Trophoblast cell (in vitro differentiated cells and primary cell): ENCODE data around the gene EPB41L5.

ENCODE experiments used
- DNase-seq, 2 donors: peaks; one replicate each; pipeline ENCODE4 v3.0.0-alpha.2; 2016
- H2AFZ ChIP-seq: 2 replicates; pipeline ENCODE4 v1.6.1; 2013; ENCODE audit warnings: low read length, moderate library complexity, mild to moderate bottlenecking; ENCODE audit not compliant: insufficient read depth, poor library complexity
- H2AK5ac ChIP-seq: 2 replicates; pipeline ENCODE4 v1.6.1; 2013; ENCODE audit warnings: mild to moderate bottlenecking, low read length
- H2BK120ac ChIP-seq: 2 replicates; pipeline ENCODE4 v1.6.1; 2013; ENCODE audit warnings: low read length, mild to moderate bottlenecking, moderate library complexity; ENCODE audit not compliant: insufficient read depth, poor library complexity
- H2BK12ac ChIP-seq: 2 replicates; pipeline ENCODE4 v1.6.1; 2013; ENCODE audit warnings: mild to moderate bottlenecking, low read length, moderate library complexity
- H2BK5ac ChIP-seq: 2 replicates; pipeline ENCODE4 v1.6.1; 2013; ENCODE audit warnings: low read length, low read depth, moderate library complexity, mild to moderate bottlenecking; ENCODE audit not compliant: poor library complexity
- H3K14ac ChIP-seq: 2 replicates; pipeline ENCODE4 v1.6.1; 2013; ENCODE audit warnings: mild to moderate bottlenecking, low read length
- H3K18ac ChIP-seq: 2 replicates; pipeline ENCODE4 v1.6.1; 2013; ENCODE audit warnings: mild to moderate bottlenecking, low read length
- H3K23ac ChIP-seq: 2 replicates; pipeline ENCODE4 v1.6.1; 2013; ENCODE audit warnings: low read length
- H3K27ac ChIP-seq: 2 replicates; pipeline ENCODE4 v1.5.1; 2013; ENCODE audit warnings: low read depth, mild to moderate bottlenecking, inconsistent platforms, low read length, moderate library complexity
- H3K27me3 ChIP-seq: 2 replicates; pipeline ENCODE4 v1.6.1; 2013; ENCODE audit warnings: inconsistent platforms, mild to moderate bottlenecking, low read length, moderate library complexity; ENCODE audit not compliant: insufficient read depth
- H3K36me3 ChIP-seq, 2 experiments: 1 replicate in 1 of 2; 2 replicates in 1 of 2; pipeline ENCODE4 v1.6.1; 2013; ENCODE audit warnings: low read length in 2 of 2, mild to moderate bottlenecking in 2 of 2, moderate library complexity in 1 of 2; ENCODE audit not compliant: insufficient read depth in 2 of 2, control insufficient read depth in 1 of 2
- H3K4ac ChIP-seq: 2 replicates; pipeline ENCODE4 v1.6.1; 2013; ENCODE audit warnings: low read depth, mild to moderate bottlenecking, low read length, moderate library complexity
- H3K4me1 ChIP-seq, 2 experiments: 1 replicate in 1 of 2; 2 replicates in 1 of 2; pipeline ENCODE4 v1.6.1; 2013; ENCODE audit warnings: low read length in 2 of 2, mild to moderate bottlenecking in 2 of 2, moderate library complexity in 1 of 2; ENCODE audit not compliant: insufficient read depth in 2 of 2, control insufficient read depth in 1 of 2
- H3K4me2 ChIP-seq: 2 replicates; pipeline ENCODE4 v1.6.1; 2013; ENCODE audit warnings: inconsistent platforms, mild to moderate bottlenecking, low read length, moderate library complexity
- H3K4me3 ChIP-seq: 2 replicates; pipeline ENCODE4 v1.5.1; 2013; ENCODE audit warnings: mild to moderate bottlenecking, low read depth, low read length, inconsistent platforms
- H3K79me1 ChIP-seq: one replicate; pipeline ENCODE4 v1.6.1; 2013; ENCODE audit warnings: low read length
- H3K79me2 ChIP-seq: 2 replicates; pipeline ENCODE4 v1.6.1; 2013; ENCODE audit warnings: low read length, mild to moderate bottlenecking; ENCODE audit not compliant: control insufficient read depth, insufficient read depth, poor library complexity
- H3K9ac ChIP-seq: 2 replicates; pipeline ENCODE4 v1.6.1; 2013; ENCODE audit warnings: mild to moderate bottlenecking, low read length
- H3K9me3 ChIP-seq: 2 replicates; pipeline ENCODE4 v1.6.1; 2013; ENCODE audit warnings: low read depth, mild to moderate bottlenecking, control low read depth, inconsistent platforms, low read length; ENCODE audit not compliant: insufficient read depth
- H4K12ac ChIP-seq: 2 replicates; pipeline ENCODE4 v1.6.1; 2013; ENCODE audit warnings: low read depth, mild to moderate bottlenecking, low read length, moderate library complexity
- H4K8ac ChIP-seq: 2 replicates; pipeline ENCODE4 v1.6.1; 2013; ENCODE audit warnings: low read depth, mild to moderate bottlenecking, low read length, moderate library complexity
- H4K91ac ChIP-seq: one replicate; pipeline ENCODE4 v1.6.1; 2013; ENCODE audit warnings: low read depth, mild to moderate bottlenecking, low read length, moderate library complexity
- WGBS: extraction: QIAGEN DNeasy Blood & Tissue Kit; methylation state at CpG from one replicate; pipeline ENCODE4 v1.1.7; 2013; ENCODE audit warnings: missing lambda C conversion rate; ENCODE audit not compliant: insufficient read length, insufficient coverage; ENCODE audit errors: extremely low coverage; 5-methylcytosine and 5-hydroxymethylcytosine counted together

The EPB41L5 gene

GRCh38 chr2:120141300-120142069, 128.6 kb downstream of the EPB41L5 start:
- H2AK5ac ChIP-seq, result no peak overlapping the region
- H3K4me2 ChIP-seq, result no peak overlapping the region
- H3K18ac ChIP-seq, result no peak overlapping the region
- no peak overlapping the region for H2BK12ac ChIP-seq
- H3K4me3 ChIP-seq, result no peak overlapping the region
- DNase-seq, result no peak
- no peaks in the 10 kb centered on the region for H3K9me3 ChIP-seq
- no peaks in the 10 kb centered on the region for H3K4me1 ChIP-seq
- no peak overlapping the region for H2BK120ac ChIP-seq
- H2AFZ ChIP-seq, result no peak overlapping the region
- no peak overlapping the region for H3K23ac ChIP-seq
- no peaks in the 10 kb centered on the region for H3K36me3 ChIP-seq
- no peaks in the 10 kb centered on the region for H3K79me2 ChIP-seq
- H3K79me1 ChIP-seq, result no peaks in the 10 kb centered on the region
- no peak overlapping the region for H3K14ac ChIP-seq
- no peak overlapping the region for H3K27ac ChIP-seq
- no peak overlapping the region for H3K4ac ChIP-seq
- WGBS, result no CpG with 5 or more reads among the region's 2 CpGs
- no peak overlapping the region for H4K91ac ChIP-seq
- no peak overlapping the region for H3K9ac ChIP-seq
- no peak overlapping the region for H4K8ac ChIP-seq
- H4K12ac ChIP-seq, result no peak overlapping the region
- no peak overlapping the region for H2BK5ac ChIP-seq
- H3K27me3 ChIP-seq, result no peaks in the 10 kb centered on the region

GRCh38 chr2:120142528-120143219, 129.8 kb downstream of the EPB41L5 start:
- no peak overlapping the region for H3K27ac ChIP-seq
- no CpG with 5 or more reads among the region's 2 CpGs for WGBS
- no peak overlapping the region for H2AK5ac ChIP-seq

GRCh38 chr2:120148229-120148628, 135.4 kb downstream of the EPB41L5 start:
- Histone ChIP-seq H2BK12ac (no peak overlapping the region), H3K27ac (no peak overlapping the region)

More at GRCh38 chr2:120142528-120143219, 129.8 kb downstream of the EPB41L5 start:
- Histone ChIP-seq H3K79me1 (no peaks in the 10 kb centered on the region), H3K9me3 (no peaks in the 10 kb centered on the region), H2BK5ac (no peak overlapping the region), H3K4me1 (no peaks in the 10 kb centered on the region), H3K79me2 (no peaks in the 10 kb centered on the region), H3K4me2 (no peak overlapping the region), H2BK12ac (no peak overlapping the region), H3K14ac (no peak overlapping the region), H3K18ac (no peak overlapping the region), H4K8ac (no peak overlapping the region), H3K4ac (no peak overlapping the region), H2BK120ac (no peak overlapping the region), H3K36me3 (peaks cover 0 to 1% of the 10 kb centered on the region in 2 experiments), H3K9ac (no peak overlapping the region), H3K23ac (no peak overlapping the region), H3K4me3 (no peak overlapping the region), H2AFZ (no peak overlapping the region), H3K27me3 (no peaks in the 10 kb centered on the region), H4K12ac (no peak overlapping the region), H4K91ac (no peak overlapping the region)
- DNase-seq, result no peak

GRCh38 chr2:120148669-120149068, 135.8 kb downstream of the EPB41L5 start:
- Histone ChIP-seq H3K9ac (no peak overlapping the region), H2AK5ac (no peak overlapping the region), H3K14ac (no peak overlapping the region), H2AFZ (no peak overlapping the region), H3K4me2 (no peak overlapping the region), H2BK12ac (no peak overlapping the region), H2BK120ac (no peak overlapping the region), H3K36me3 (peaks cover 1% of the 10 kb centered on the region in 2 experiments), H3K9me3 (no peaks in the 10 kb centered on the region), H3K4me3 (no peak overlapping the region), H3K4me1 (no peaks in the 10 kb centered on the region), H3K79me2 (no peaks in the 10 kb centered on the region), H2BK5ac (no peak overlapping the region), H3K4ac (no peak overlapping the region), H4K8ac (no peak overlapping the region), H3K23ac (no peak overlapping the region), H3K27ac (no peak overlapping the region), H4K91ac (no peak overlapping the region), H4K12ac (no peak overlapping the region), H3K79me1 (no peaks in the 10 kb centered on the region), H3K27me3 (no peaks in the 10 kb centered on the region), H3K18ac (no peak overlapping the region)
- no peak for DNase-seq
- no CpG with 5 or more reads among the region's 3 CpGs for WGBS

More at GRCh38 chr2:120148229-120148628, 135.4 kb downstream of the EPB41L5 start:
- no peaks in the 10 kb centered on the region for H3K9me3 ChIP-seq
- H3K18ac ChIP-seq, result no peak overlapping the region
- no peaks in the 10 kb centered on the region for H3K27me3 ChIP-seq
- no peak overlapping the region for H2BK120ac ChIP-seq
- peaks cover 1% of the 10 kb centered on the region in 2 experiments for H3K36me3 ChIP-seq
- H3K4me3 ChIP-seq, result no peak overlapping the region
- no CpG with 5 or more reads among the region's 1 CpG for WGBS
- H3K4ac ChIP-seq, result no peak overlapping the region
- no peak overlapping the region for H3K23ac ChIP-seq
- no peak overlapping the region for H3K4me2 ChIP-seq
- H4K8ac ChIP-seq, result no peak overlapping the region
- no peaks in the 10 kb centered on the region for H3K79me1 ChIP-seq
- no peak overlapping the region for H3K9ac ChIP-seq
- no peaks in the 10 kb centered on the region for H3K4me1 ChIP-seq
- H2AK5ac ChIP-seq, result no peak overlapping the region
- no peak overlapping the region for H2AFZ ChIP-seq
- no peak overlapping the region for H4K91ac ChIP-seq
- no peak for DNase-seq
- no peak overlapping the region for H3K14ac ChIP-seq
- no peak overlapping the region for H4K12ac ChIP-seq
- no peak overlapping the region for H2BK5ac ChIP-seq
- no peaks in the 10 kb centered on the region for H3K79me2 ChIP-seq
